GM12892 (cell line): ENCODE results near the gene EVA1C.

Source experiments
- DNase-seq: peaks from one replicate; pipeline ENCODE4 v3.0.0; 2011; ENCODE audit not compliant: insufficient read length
- FAIRE-seq: peaks from 2 replicates; lab custom pipeline; 2011; peaks lifted over from hg19 to GRCh38; lab: Jason Lieb, UNC
- POLR2A ChIP-seq: IDR thresholded peaks from 2 replicates; pipeline ENCODE4 v1.6.1; 2011; ENCODE audit warnings: low read depth, low read length, control low read depth
- POLR2AphosphoS5 ChIP-seq: IDR thresholded peaks from 2 replicates; pipeline ENCODE4 v1.6.1; 2011; ENCODE audit warnings: low read depth, low read length, control low read depth
- TAF1 ChIP-seq: IDR thresholded peaks from 2 replicates; pipeline ENCODE4 v1.6.1; 2011; ENCODE audit warnings: low read depth, mild to moderate bottlenecking, control low read depth, low read length, borderline replicate concordance

The EVA1C gene

DNA sequence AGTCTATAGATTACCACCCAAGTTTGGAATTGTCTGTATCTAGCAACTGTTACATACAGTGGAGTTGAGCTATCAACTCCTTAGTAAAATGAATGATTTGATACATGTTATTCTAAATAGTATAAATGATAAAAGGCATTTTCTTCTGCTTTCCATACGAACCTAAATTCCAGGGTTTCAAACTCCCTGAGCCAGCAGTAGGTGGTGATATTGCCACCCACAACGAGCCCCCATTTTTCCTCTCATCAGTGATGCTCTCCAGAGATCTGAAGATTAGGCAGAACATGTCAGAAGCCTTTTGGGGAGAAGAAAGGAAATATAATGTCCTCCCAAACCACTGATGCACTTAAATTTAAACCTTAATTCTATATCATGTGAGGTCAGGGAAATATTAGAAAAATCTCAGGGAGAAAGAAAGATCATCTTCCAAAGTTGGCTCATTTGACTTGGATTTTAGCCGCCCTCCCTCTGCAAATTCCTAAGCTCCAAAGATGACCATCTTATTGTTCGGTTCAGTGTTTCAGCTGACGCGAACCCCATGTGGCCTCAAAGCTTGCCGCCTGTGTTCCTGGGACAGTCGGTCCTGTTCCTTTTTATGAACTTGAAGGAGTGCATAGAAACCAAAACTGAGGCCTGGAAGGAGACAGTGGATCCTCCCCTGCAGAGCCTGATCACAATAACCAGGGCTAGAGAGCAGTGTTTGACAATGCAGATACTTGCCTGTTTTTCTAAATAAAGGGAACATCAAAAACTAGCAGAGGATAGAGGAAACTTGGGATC is 2.3 kb downstream of the EVA1C start:
- no peak for FAIRE-seq
- DNase-seq: no peak
- TF ChIP-seq TAF1: no peak
- no peak for TF ChIP-seq POLR2A
- TF ChIP-seq POLR2AphosphoS5: no peak

- TF ChIP-seq POLR2AphosphoS5: no peak
- TF ChIP-seq TAF1: no peak
- no peak for TF ChIP-seq POLR2A
- FAIRE-seq (no peak), DNase-seq (no peak)
Observed at GRCh38 chr21:32415451-32416398, 3.2 kb downstream of the EVA1C start.

- no peak for FAIRE-seq
- no peak for DNase-seq
- TF ChIP-seq POLR2A (no peak), TAF1 (no peak), POLR2AphosphoS5 (no peak)
Observed at GRCh38 chr21:32418146-32418545, 5.6 kb downstream of the EVA1C start.

DNA sequence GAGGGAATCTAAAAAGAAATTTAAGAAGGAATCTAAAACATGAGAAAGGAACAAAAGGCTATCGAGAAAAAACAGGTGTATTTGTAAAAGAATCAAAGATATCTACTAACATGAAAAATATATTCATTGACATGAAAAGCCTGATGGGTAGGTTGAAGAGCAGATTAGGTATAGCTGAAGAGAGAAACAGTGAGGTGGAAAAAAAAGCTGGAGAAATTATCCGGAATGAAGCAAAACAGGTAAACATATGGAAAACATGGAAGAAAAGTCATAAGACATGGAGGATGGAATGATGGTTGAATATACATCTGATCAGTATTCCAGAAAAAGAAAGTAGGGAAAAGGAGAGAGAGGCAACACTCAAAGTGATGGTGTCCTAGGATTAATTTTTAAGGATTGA is 9.6 kb downstream of the EVA1C start:
- no peak for DNase-seq
- no peak for FAIRE-seq
- no peak for TF ChIP-seq POLR2AphosphoS5
- TF ChIP-seq TAF1: no peak
- no peak for TF ChIP-seq POLR2A

DNA sequence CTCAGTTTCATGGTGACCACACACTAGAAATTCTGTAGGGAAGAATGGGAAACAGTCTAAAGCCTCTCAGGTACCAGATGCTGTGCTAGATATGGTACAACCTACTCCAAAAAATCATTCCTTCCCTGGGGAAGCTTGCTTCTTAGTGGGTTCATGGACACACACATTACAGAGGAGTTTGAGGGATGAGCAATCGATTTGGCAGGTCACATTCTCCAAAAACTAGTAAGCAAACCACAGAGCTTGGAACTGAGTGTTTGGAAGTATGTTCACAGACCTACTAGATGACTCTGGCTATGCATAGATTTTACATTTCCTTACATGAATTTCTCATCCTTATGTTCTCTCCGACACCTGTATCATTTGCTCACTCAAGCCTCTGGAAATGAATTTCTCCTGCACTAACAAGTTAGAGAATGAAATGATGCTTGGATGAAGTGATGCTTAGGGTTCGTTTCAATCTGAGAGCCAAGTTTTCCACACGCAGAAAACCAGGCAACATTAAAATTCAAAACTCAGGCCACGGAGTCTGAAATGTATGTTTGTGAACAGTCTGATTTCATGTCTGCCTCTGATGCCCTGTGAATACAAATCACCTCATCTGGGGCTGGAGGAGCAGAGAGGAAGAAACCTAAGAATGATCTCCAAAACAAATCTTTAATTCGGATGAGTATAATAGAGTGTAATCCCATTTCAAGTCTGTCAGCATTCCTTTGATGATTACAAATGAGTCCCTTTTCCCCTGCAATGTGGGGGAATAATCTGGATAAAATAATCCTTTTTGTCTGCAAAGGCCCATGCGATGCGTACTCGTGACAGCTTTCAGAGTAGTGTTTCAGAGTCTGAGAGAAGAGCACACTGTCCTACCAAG is 11.0 kb downstream of the EVA1C start:
- FAIRE-seq (no peak), DNase-seq (no peak)
- no peak for TF ChIP-seq TAF1
- TF ChIP-seq POLR2AphosphoS5: no peak
- no peak for TF ChIP-seq POLR2A

- FAIRE-seq (no peak), DNase-seq (no peak)
- no peak for TF ChIP-seq POLR2A
- TF ChIP-seq TAF1: no peak
- no peak for TF ChIP-seq POLR2AphosphoS5
Observed at GRCh38 chr21:32424191-32424535, 11.7 kb downstream of the EVA1C start.

DNA sequence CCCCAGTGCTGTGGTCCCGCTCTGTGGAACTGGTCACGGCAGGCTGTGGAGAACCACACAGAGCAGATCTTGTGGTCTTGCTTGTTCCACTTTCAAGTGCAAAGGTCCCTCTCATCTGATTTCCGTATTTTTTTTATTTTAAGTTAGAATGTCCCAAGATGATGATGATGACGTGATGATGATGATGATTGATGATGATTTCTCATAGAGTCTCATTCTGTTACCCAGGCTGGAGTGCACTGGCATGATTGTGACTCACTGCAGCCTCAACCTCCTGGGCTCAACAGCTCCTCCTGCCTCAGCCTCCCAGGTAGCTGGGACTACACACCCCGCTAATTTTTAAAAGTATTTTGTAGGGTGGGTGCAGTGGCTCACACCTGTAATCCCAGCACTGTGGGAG is 12.2 kb downstream of the EVA1C start:
- FAIRE-seq (no peak), DNase-seq (no peak)
- TF ChIP-seq POLR2A (no peak), POLR2AphosphoS5 (no peak), TAF1 (no peak)

DNA sequence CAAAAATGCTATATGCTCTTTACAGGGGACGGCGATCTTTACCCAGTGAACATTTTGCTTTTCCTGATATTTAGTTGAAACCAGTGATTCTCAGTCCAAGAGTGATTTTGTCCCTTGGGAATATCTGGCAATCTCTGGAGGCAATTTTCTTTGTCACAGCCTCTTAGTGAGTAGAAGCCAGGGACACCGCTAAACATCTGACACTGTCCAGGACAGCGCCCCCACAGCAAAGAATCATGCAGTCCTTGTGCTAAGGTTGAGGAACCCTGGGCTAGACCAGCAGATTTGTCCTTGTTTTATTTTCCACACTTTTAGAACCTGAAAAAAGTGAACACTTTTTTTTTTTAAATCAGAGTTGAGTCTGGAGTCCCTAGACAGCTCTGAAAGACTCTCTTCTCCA is 13.1 kb downstream of the EVA1C start:
- TF ChIP-seq TAF1: no peak
- no peak for TF ChIP-seq POLR2AphosphoS5
- no peak for TF ChIP-seq POLR2A
- FAIRE-seq (no peak), DNase-seq (no peak)

- DNase-seq (no peak), FAIRE-seq (no peak)
- TF ChIP-seq POLR2AphosphoS5 (no peak), POLR2A (no peak), TAF1 (no peak)
Observed at GRCh38 chr21:32426066-32426465, 13.6 kb downstream of the EVA1C start.

GRCh38 chr21:32426592-32427051 is 14.1 kb downstream of the EVA1C start:
- no peak for FAIRE-seq
- DNase-seq: no peak
- TF ChIP-seq POLR2AphosphoS5 (no peak), POLR2A (no peak), TAF1 (no peak)
